SU-DHL-6 (cell line): ENCODE data around the gene CFAP74.

Source experiments
- H2AFZ ChIP-seq: fragments of 200-600 bp; sonication (generic); 2 replicates; pipeline ENCODE4 v1.6.1; 2014; ENCODE audit warnings: low read depth, mild to moderate bottlenecking, moderate library complexity, mixed read lengths, antibody characterized with exemption, low read length; ENCODE audit not compliant: severe bottlenecking
- H3F3A ChIP-seq: fragments of 200-600 bp; shearing (Covaris generic); 2 replicates; pipeline ENCODE4 v1.6.0; 2016; ENCODE audit warnings: antibody characterized with exemption, mild to moderate bottlenecking; ENCODE audit not compliant: insufficient read depth
- H3K27ac ChIP-seq: fragments of 200-600 bp; sonication (generic); 2 replicates; pipeline ENCODE4 v1.5.1; 2016; ENCODE audit warnings: low read depth, mild to moderate bottlenecking, low read length, moderate library complexity, mixed read lengths
- H3K27me3 ChIP-seq: fragments of 200-600 bp; sonication (generic), shearing (Covaris generic); 2 replicates; pipeline ENCODE4 v1.6.0; 2014; ENCODE audit warnings: mild to moderate bottlenecking, low read length
- H3K36me3 ChIP-seq: fragments of 200-600 bp; sonication (generic); 2 replicates; pipeline ENCODE4 v1.6.1; 2014; ENCODE audit warnings: mild to moderate bottlenecking, low read length, mixed read lengths
- H3K4me2 ChIP-seq: fragments of 300-600, 200-600 bp; shearing (Covaris generic), sonication (generic); 2 replicates; pipeline ENCODE4 v1.6.0; 2014; ENCODE audit warnings: low read length, low read depth, mild to moderate bottlenecking; ENCODE audit not compliant: poor library complexity, severe bottlenecking
- H3K4me3 ChIP-seq: fragments of 200-600 bp; sonication (generic); 2 replicates; pipeline ENCODE4 v1.5.1; 2014; ENCODE audit warnings: antibody characterized with exemption, low read length, mild to moderate bottlenecking, mixed read lengths; ENCODE audit not compliant: insufficient read depth, poor library complexity, severe bottlenecking
- H3K79me2 ChIP-seq: fragments of 200-600 bp; sonication (generic); 2 replicates; pipeline ENCODE4 v1.6.1; 2014; ENCODE audit warnings: mild to moderate bottlenecking, low read length, moderate library complexity; ENCODE audit not compliant: insufficient read depth
- H3K9ac ChIP-seq: fragments of 200-600 bp; sonication (generic); 2 replicates; pipeline ENCODE4 v1.7.0; 2014; ENCODE audit warnings: mild to moderate bottlenecking, low read length
- H3K9me2 ChIP-seq: fragments of 200-600 bp; sonication (generic); replicated peaks from 2 replicates; pipeline ENCODE4 v1.6.1; 2014; ENCODE audit warnings: low read length; ENCODE audit not compliant: insufficient read depth
- H3K9me3 ChIP-seq: fragments of 200-600 bp; sonication (generic); 2 replicates; pipeline ENCODE4 v1.6.1; 2014; ENCODE audit warnings: low read length, mixed read lengths; ENCODE audit not compliant: insufficient read depth
- H4K20me1 ChIP-seq: fragments of 200-600 bp; sonication (generic); 2 replicates; pipeline ENCODE4 v1.6.1; 2014; ENCODE audit warnings: low read depth, mild to moderate bottlenecking, antibody characterized with exemption, low read length, moderate library complexity, mixed read lengths
- EZH2phosphoT487 ChIP-seq: fragments of 200-600 bp; sonication (generic), shearing (Covaris generic); conservative IDR thresholded peaks from 2 replicates; pipeline ENCODE4 v1.6.1; 2018; ENCODE audit warnings: mild to moderate bottlenecking, antibody characterized with exemption, low read length, moderate library complexity, mixed read lengths
- TF ChIP-seq, protein P1 (sequence below): fragments of 200-600 bp; sonication (generic); IDR thresholded peaks from one replicate; pipeline ENCODE4 v1.5.1; 2017; ENCODE audit warnings: antibody characterized with exemption, mild to moderate bottlenecking, low read length, moderate library complexity; ENCODE audit not compliant: insufficient read depth, poor library complexity, severe bottlenecking

The CFAP74 gene

DNA sequence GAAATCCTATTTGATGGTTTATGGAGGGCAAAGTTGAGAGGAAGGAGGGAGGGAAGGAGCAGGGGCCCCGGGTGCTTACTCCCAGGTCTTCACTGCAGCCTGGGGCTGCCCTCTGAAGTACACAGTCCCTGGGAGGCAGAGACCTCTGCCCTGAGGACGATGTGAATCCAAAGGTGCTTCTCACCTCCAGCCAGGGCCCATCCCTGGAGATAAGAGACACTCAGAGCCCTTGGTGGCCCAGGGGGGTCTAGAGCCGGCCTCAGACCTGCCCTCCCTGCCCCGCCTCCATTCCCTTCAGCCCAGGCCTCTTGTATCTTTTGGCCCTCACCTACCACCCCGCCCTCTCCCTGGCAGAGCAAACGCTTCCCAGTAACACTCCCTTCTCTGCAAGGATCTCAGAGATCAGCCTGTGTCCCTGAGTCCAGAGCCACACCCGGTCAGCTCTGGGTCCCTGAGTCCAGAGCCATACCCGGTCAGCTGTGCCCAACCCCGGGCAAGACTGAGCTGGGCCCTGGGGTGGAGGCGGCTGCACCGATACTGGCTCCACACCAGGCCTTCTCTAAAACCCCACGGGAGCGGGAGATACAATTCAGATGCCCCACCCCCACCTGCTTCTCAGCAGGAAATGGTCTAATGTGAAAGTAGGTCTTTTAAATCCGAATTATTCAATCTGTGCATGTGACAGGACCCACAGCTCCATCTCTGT is 109.1 kb downstream of the CFAP74 start:
- no peak overlapping the region for H2AFZ ChIP-seq
- no peak overlapping the region for H3K4me2 ChIP-seq
- H3K79me2 ChIP-seq: peaks cover 8% of the 10 kb centered on the region
- no peaks in the 10 kb centered on the region for H3K9me3 ChIP-seq
- no peak overlapping the region for H3K9ac ChIP-seq
- H4K20me1 ChIP-seq: 0 out of 2 replicates have a peak, but pooled peaks cover 1% of the 10 kb centered on the region
- no peaks in the 10 kb centered on the region for H3K9me2 ChIP-seq
- TF ChIP-seq, protein P1, sequence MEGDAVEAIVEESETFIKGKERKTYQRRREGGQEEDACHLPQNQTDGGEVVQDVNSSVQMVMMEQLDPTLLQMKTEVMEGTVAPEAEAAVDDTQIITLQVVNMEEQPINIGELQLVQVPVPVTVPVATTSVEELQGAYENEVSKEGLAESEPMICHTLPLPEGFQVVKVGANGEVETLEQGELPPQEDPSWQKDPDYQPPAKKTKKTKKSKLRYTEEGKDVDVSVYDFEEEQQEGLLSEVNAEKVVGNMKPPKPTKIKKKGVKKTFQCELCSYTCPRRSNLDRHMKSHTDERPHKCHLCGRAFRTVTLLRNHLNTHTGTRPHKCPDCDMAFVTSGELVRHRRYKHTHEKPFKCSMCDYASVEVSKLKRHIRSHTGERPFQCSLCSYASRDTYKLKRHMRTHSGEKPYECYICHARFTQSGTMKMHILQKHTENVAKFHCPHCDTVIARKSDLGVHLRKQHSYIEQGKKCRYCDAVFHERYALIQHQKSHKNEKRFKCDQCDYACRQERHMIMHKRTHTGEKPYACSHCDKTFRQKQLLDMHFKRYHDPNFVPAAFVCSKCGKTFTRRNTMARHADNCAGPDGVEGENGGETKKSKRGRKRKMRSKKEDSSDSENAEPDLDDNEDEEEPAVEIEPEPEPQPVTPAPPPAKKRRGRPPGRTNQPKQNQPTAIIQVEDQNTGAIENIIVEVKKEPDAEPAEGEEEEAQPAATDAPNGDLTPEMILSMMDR: no peak
- no peak for TF ChIP-seq EZH2phosphoT487
- H3K36me3 ChIP-seq: no peaks in the 10 kb centered on the region
- H3K27me3 ChIP-seq: no peaks in the 10 kb centered on the region
- no peak overlapping the region for H3K4me3 ChIP-seq
- no peak overlapping the region for H3K27ac ChIP-seq
- 0 out of 2 replicates have a peak, but pooled peaks cover 7% of the 10 kb centered on the region for H3F3A ChIP-seq

DNA sequence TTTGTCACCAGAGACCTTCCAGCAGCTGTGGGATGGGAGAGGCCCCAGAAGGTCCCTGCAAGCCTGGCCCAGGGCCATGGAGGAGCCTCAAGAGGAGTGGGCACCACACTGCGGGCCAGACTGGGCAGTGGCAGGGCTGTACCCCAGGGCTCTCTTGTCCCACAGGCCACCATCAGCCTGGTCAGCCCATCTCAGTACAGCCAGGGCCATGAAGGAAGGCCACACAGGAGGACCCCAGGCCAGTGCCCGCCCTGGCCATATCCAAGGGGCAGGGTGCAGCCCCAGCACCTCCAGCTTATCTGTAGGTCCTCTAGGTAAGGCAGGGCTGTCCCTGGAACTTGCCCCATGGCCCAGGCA is 109.6 kb downstream of the CFAP74 start:
- no peaks in the 10 kb centered on the region for H3K36me3 ChIP-seq
- H3K27ac ChIP-seq: no peak overlapping the region
- 0 out of 2 replicates have a peak, but pooled peaks cover 12% of the 10 kb centered on the region for H3F3A ChIP-seq
- peaks cover 7% of the 10 kb centered on the region; the same call in 1 of the 2 replicates for H4K20me1 ChIP-seq
- no peaks in the 10 kb centered on the region for H3K9me3 ChIP-seq
- H3K27me3 ChIP-seq: no peaks in the 10 kb centered on the region
- no peak overlapping the region for H3K4me2 ChIP-seq
- TF ChIP-seq, protein P1: no peak
- TF ChIP-seq EZH2phosphoT487: no peak
- no peak overlapping the region for H3K4me3 ChIP-seq
- no peak overlapping the region for H2AFZ ChIP-seq
- no peaks in the 10 kb centered on the region for H3K9me2 ChIP-seq
- no peak overlapping the region for H3K9ac ChIP-seq
- H3K79me2 ChIP-seq: peaks cover 13% of the 10 kb centered on the region

DNA sequence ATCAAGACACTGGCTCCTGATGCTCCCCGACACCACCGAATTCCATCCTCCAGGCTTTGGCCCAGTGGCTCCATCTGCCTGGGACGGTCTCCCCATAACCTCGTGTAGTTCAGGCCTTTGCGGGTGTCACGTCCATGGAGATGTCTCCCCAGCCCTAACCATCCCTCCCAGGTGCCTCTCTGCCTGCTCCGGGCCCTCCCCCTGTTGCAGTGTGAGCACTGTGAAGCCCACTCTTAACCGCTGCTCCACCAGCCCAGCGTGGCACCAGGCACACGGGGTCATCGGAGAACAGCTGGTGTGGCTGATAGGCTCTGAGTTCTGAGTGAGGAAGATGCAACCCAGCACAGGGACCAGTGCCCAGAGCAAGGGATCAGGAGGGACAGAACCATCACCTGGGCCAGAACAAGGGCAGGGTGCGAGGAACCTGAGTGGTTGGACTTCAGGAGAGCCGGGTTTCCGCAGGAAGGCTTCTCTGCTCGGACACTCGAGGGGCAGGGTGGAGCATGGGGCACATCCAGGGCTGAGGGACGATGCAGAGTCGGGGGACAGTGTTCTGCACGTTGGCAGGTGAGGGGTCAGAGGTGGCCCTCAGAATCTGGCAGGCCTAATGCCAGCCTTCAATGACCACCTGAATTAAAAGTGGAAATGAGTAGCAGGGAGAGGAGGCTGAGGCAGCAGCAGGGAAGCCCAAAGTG is 110.1 kb downstream of the CFAP74 start:
- no peaks in the 10 kb centered on the region for H3K27me3 ChIP-seq
- H3K4me3 ChIP-seq: no peak overlapping the region
- no peak overlapping the region for H3K9ac ChIP-seq
- no peaks in the 10 kb centered on the region for H3K9me3 ChIP-seq
- H2AFZ ChIP-seq: no peak overlapping the region
- H3K27ac ChIP-seq: no peak overlapping the region
- peaks cover 9% of the 10 kb centered on the region; the same call in 1 of the 2 replicates for H4K20me1 ChIP-seq
- no peak overlapping the region for H3K4me2 ChIP-seq
- H3K79me2 ChIP-seq: peaks cover 18% of the 10 kb centered on the region
- no peaks in the 10 kb centered on the region for H3K36me3 ChIP-seq
- TF ChIP-seq, protein P1: no peak
- TF ChIP-seq EZH2phosphoT487: no peak
- 0 out of 2 replicates have a peak, but pooled peaks cover 12% of the 10 kb centered on the region for H3F3A ChIP-seq
- no peaks in the 10 kb centered on the region for H3K9me2 ChIP-seq
